ENCODE measurements around the gene ZNF549. TPM values are rescaled to one million over a fixed set of nuclear protein-coding genes. Genes with fewer than 3 reads are reported as not detected.
"Not testable (repeated sequence)": the region's sequence is repeated elsewhere in the genome, so short reads cannot be mapped to it uniquely, and the experiment has no call there.

The ZNF549 gene
- total RNA-seq, result 6.9 and 7.6 TPM in 2 replicates

DNA sequence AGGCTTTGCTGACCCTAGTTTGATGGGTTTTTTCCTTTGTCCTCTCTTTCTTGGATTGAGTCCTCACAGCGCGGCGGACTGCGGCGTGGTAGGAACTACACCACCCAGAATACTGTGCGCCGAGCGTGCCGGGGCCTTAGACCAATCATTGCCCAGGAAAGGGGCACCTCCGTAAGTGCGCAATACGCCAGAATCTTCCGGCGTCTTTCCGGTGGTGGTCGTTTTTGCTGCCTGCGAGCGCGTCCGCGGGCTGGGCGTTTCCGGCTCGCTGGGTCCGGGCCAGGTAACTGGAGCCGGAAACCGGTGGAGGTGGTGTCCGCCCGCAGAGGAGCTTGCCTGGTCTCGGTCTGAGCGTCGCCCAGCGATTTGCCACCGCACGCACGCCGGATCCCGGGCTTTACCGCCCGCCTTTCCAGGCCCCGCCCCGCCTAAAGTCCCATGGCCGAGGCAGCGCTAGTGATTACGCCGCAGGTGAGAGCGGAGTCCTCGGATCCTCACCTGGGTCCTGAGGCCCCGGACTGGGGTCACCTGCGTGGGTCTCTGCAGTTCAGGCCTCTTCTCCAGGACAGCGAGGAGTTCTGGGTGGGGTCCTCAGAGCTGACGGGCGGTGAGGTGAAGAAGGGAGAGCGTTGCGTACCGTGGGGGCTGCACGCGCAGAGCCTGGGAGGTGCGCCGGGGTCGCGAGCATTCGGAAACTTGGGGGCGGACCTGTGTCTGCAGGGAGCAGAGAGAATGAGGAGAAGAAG, at the start of gene ZNF549:
TSS of gene ZNF549 (plus strand) at position 221 of the 746 bp plus-strand sequence. CDS start at position 439, 218 bp downstream.
- FAIRE-seq, result no peak
- peak within 1 kb of the TSS; percentile 86 for H3K4me3 ChIP-seq (ENCODE audit: low read depth, low read length)
- TF ChIP-seq, protein P1, sequence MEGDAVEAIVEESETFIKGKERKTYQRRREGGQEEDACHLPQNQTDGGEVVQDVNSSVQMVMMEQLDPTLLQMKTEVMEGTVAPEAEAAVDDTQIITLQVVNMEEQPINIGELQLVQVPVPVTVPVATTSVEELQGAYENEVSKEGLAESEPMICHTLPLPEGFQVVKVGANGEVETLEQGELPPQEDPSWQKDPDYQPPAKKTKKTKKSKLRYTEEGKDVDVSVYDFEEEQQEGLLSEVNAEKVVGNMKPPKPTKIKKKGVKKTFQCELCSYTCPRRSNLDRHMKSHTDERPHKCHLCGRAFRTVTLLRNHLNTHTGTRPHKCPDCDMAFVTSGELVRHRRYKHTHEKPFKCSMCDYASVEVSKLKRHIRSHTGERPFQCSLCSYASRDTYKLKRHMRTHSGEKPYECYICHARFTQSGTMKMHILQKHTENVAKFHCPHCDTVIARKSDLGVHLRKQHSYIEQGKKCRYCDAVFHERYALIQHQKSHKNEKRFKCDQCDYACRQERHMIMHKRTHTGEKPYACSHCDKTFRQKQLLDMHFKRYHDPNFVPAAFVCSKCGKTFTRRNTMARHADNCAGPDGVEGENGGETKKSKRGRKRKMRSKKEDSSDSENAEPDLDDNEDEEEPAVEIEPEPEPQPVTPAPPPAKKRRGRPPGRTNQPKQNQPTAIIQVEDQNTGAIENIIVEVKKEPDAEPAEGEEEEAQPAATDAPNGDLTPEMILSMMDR (IDR thresholded peaks at IDR 0.05; ENCODE audit: insufficient read depth, low read length, severe bottlenecking), result no peak

DNA sequence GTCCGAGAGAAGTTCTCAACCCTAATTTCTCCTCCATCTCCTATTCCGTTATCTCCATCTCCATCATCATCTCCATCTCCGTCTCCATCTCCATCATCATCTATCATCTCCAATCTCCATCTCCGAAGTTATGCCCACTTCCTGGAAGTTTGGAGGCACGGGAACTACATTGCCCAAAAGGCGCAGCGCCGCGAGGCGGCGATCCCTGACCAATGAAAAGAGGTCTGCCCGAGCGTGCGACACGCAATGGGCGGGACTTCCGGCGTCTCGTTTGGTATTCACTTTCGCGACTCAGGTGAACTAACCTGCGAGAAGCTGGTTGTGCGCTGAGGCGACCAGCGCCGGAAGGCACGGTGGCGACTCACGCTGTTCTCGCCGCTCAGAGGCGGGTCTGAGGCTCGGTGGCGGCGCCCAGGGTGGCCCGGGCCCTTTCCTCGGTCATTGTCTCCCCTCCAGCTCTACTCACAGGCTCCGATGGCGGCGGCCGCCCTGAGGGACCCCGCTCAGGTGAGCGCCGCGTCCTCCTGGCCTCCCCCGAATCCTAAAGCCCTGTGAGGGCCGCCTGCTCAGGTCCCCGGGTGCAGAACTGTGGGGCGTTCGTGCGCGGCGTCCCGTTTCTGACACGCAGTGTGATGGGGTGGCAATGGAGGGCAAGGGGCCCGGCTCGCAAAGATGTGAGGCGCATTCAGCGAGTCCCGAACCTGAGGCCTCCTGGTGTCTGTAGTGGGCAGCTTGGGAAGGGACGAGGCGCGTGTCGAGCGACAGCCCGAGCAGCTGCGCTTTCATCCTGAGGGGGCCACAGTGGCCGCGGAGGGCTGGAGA, 39.5 kb upstream of the ZNF549 start, which contains the start of gene ZNF419:
TSS of gene ZNF419 (plus strand) at position 274 of the 822 bp plus-strand sequence. CDS start at position 475, 201 bp downstream.
- FAIRE-seq, result peak; percentile 92
- not testable (repeated sequence) for H3K27me3 ChIP-seq (ENCODE audit: control insufficient read depth, insufficient read depth, low read length)
- peak; percentile 91 for DNase-seq (ENCODE audit: low read depth)
- Histone ChIP-seq H3K36me3 (ENCODE audit: control insufficient read depth, insufficient read depth, low read length) (peaks cover 13% of the 10 kb centered on the region), H3K4me3 (ENCODE audit: low read depth, low read length) (peak within 1 kb of the TSS; percentile 78)
- TF ChIP-seq, protein P1 (IDR thresholded peaks at IDR 0.05; ENCODE audit: insufficient read depth, low read length, severe bottlenecking), result peak; percentile 17

More for the DNA sequence above, at the start of gene ZNF549:
- DNase-seq (ENCODE audit: low read depth), result peak; percentile 88
- Histone ChIP-seq H3K36me3 (ENCODE audit: control insufficient read depth, insufficient read depth, low read length) (peaks cover 2% of the 10 kb centered on the region), H3K27me3 (ENCODE audit: control insufficient read depth, insufficient read depth, low read length) (no peaks in the 10 kb centered on the region)

DNA sequence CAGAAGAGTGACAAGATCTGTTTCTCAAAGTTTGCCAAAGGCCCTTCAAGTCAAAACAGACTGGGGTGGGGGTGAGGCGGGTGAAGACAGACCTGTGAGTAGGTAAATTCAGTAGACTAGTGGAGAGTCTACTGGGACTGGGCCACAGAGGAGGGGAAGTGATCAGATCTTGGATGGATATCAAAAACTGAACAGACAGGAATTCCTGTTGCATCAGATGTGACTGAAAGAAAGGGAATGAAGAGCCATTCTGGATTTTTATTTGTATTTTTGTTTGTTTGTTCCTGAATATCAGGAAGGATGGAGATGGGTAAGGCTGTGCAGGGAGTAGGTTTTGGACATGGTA, 38.9 kb upstream of the ZNF549 start:
- Histone ChIP-seq H3K36me3 (ENCODE audit: control insufficient read depth, insufficient read depth, low read length) (peaks cover 18% of the 10 kb centered on the region), H3K4me3 (ENCODE audit: low read depth, low read length) (peak overlapping the region; percentile 31)
- not testable (repeated sequence) for H3K27me3 ChIP-seq (ENCODE audit: control insufficient read depth, insufficient read depth, low read length); DNase-seq (ENCODE audit: low read depth); FAIRE-seq

DNA sequence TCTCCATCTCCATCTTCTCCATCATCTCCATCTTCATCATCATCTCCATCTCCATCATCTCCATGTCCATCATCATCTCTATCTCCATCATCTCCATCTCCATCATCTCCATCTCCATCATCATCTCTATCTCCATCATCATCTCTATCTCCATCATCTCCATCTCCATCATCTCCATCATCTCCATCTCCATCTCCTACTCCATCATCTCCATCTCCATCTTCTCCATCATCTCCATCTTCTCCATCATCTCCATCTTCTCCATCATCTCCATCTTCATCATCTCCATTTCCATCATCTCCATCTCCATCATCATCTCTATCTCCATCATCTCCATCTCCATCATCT, 27.9 kb upstream of the ZNF549 start:
- H3K27me3 ChIP-seq (ENCODE audit: control insufficient read depth, insufficient read depth, low read length); DNase-seq (ENCODE audit: low read depth); FAIRE-seq; H3K4me3 ChIP-seq (ENCODE audit: low read depth, low read length): not testable (repeated sequence)
- H3K36me3 ChIP-seq (ENCODE audit: control insufficient read depth, insufficient read depth, low read length), result peaks cover 13% of the 10 kb centered on the region

DNA sequence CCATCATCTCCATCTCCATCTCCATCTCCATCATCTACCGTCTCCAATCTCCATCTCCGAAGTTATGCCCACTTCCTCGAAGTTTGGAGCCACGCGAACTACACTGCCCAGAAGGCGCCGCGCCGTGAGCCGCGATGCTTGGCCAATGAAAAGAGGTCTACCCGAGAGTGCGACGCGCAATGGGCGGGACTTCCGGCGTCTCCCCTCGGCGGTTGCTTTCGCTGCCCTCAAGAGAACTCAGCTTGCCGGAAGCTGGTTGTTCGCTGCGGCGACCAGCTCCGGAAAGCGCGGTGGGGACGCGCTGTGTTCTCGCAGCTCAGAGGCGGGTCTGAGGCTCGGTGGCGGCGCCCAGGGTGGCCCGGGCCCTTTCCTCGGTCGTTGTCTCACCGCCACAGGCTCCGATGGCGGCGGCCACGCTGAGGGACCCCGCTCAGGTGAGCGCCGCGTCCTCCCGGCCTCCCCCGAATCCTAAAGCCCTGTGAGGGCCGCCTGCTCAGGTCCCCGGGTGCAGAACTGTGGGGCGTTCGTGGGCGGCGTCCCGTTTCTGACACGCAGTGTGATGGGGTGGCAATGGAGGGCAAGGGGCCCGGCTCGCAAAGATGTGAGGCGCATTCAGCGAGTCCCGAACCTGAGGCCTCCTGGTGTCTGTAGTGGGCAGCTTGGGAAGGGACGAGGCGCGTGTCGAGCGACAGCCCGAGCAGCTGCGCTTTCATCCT, 27.3 kb upstream of the ZNF549 start, which contains the start of gene ZNF773:
TSS of gene ZNF773 (plus strand) at position 259 of the 716 bp plus-strand sequence. CDS start at position 402, 143 bp downstream.
- Histone ChIP-seq H3K36me3 (ENCODE audit: control insufficient read depth, insufficient read depth, low read length) (peaks cover 14% of the 10 kb centered on the region), H3K4me3 (ENCODE audit: low read depth, low read length) (peak within 1 kb of the TSS; percentile 74)
- FAIRE-seq (peak; percentile 66), DNase-seq (ENCODE audit: low read depth) (peak; percentile 88)
- H3K27me3 ChIP-seq (ENCODE audit: control insufficient read depth, insufficient read depth, low read length), result not testable (repeated sequence)

DNA sequence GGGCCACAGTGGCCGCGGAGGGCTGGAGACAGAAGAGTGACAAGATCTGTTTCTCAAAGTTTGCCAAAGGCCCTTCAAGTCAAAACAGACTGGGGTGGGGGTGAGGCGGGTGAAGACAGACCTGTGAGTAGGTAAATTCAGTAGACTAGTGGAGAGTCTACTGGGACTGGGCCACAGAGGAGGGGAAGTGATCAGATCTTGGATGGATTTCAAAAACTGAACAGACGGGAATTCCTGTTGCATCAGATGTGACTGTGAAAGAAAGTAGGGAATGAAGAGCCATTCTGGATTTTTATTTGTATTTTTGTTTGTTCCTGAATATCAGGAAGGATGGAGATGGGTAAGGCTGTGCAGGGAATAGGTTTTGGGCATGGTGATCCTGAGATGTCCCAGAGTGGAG, 26.8 kb upstream of the ZNF549 start:
- Histone ChIP-seq H3K4me3 (ENCODE audit: low read depth, low read length) (peak overlapping the region; percentile 38), H3K36me3 (ENCODE audit: control insufficient read depth, insufficient read depth, low read length) (peaks cover 14% of the 10 kb centered on the region)
- H3K27me3 ChIP-seq (ENCODE audit: control insufficient read depth, insufficient read depth, low read length), result not testable (repeated sequence)
- DNase-seq (ENCODE audit: low read depth) (peak; percentile 15), FAIRE-seq (peak; percentile 18)

DNA sequence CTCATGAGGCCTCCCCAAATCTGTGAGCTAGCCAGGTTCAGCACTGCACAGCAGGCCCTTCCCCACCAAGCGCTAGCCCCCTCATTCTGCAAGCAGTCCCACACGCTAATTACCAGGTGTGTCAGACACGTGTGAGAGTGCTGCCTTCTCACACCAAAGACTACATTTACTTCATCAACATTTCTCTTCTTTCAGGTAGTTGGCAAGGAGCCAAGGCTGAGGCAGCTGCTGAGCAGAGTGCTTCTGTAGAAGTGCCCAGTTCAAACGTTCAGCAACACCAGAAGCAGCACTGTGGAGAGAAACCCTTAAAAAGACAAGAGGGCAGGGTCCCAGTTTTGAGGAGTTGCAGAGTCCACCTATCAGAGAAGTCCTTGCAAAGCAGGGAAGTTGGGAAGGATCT, 21.0 kb upstream of the ZNF549 start:
- no peak for FAIRE-seq

More for the DNA sequence above, 21.0 kb upstream of the ZNF549 start:
- Histone ChIP-seq H3K4me3 (ENCODE audit: low read depth, low read length) (no peak overlapping the region), H3K27me3 (ENCODE audit: control insufficient read depth, insufficient read depth, low read length) (no peaks in the 10 kb centered on the region), H3K36me3 (ENCODE audit: control insufficient read depth, insufficient read depth, low read length) (peaks cover 25% of the 10 kb centered on the region)
- DNase-seq (ENCODE audit: low read depth), result no peak
- TF ChIP-seq, protein P1 (IDR thresholded peaks at IDR 0.05; ENCODE audit: insufficient read depth, low read length, severe bottlenecking), result no peak

Data from bronchial epithelial cell (primary cell).